ENCODE measurements around the gene PELO.

- no peak for TF ChIP-seq CTCF (IDR thresholded peaks at IDR 0.05)
- no peak for TF ChIP-seq POLR2A (IDR thresholded peaks at IDR 0.05)
Measured at GRCh38 chr5:52758014-52758413, 29.7 kb upstream of the PELO start.
